ENCODE results near the gene IQCC.

IQCC gene

DNA sequence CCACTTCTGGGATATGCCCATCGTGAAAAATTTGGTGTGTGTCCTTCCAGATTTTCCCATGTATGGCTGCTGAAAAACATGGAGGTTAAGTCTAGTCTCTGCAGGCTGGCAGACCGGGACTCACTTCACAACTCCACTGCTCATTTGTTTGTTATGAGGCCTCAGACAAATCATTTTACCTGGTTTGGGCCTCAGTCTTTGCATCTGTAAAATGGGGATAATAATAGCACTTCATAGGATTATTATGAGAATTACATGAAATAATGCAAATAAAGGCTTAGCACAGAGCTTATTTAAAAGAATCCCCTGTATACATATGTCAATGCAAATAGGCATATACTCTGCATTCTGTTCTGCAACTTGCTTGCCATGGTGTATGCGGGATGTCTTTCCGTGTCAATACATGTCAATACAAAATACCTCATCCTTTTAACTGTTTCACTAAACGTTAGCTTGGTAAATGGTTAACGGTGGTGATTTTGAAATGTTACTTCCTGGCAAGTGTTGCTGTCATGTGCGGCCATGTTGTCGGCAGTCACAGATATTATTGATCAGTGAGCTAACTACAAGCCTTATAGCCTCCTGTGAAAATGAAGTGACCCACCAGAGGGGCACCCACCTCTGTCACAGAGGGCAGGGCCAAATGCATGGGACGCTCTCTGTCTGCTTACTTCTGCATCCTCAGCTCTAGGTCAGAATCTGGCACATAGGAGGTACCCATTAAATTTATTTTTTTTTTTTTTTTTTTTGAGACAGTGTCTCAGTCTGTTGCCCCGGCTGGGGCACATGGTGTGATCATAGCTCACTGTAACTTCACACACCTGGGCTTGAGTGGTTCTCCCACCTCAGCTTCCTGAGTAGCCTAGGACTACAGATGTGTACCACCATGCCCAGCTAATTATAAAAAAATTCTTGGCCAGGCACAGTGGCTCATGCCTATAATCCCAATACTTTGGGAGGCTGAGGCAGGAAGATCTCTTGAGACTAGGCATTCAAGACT, 49.9 kb downstream of the IQCC start:
- no peak for DNase-seq (ENCODE audit: insufficient read length, low spot score)
- no peak for FAIRE-seq

DNA sequence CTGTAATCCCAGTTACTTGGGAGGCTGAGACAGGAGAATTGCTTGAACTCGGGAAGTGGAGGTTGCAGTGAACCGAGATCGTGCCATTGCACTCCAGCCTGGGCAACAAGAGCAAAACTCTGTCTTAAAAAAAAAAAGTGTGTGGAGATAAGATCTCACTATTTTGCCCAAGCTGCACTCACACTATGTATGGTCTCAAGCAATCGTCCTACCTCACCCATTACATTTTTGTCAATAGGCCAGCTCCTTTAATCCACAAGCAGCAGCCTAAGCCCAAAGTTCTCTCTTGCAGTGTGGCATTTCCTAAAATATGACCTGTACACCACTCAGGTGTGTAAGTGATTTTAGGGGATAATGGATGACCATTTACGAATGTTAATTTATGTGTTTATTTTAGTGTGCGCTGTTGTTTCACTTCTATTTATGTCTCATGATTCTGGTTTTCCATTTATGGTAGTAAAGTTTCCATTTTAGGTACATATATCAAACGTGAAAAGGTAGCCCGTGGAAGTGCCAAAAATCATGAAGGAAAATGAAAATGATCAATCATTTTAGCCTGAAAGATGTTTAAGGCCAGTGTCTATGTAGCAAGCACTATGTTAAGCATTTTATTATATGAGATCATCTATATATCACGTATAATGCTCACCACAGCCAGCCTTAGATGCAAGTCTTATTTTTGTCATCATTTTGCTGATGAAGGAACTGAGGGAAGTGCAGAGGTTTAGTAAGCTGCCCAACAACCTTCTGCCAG, 51.2 kb downstream of the IQCC start:
- DNase-seq (ENCODE audit: insufficient read length, low spot score) (no peak), FAIRE-seq (no peak)

DNA sequence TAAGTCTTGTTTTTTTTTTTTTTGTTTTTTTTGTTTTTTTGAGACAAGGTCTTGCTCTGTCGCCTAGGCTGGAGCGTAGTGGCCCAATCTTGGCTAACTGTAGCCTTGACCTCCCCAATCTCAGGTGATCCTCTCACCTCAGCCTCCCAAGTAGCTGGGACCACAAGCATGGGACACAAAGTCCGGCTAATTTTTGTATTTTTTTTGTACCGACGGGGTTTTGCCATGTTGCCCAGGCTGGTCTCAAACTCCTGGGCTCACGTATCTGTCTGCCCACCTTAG, 51.7 kb downstream of the IQCC start:
- no peak for DNase-seq (ENCODE audit: insufficient read length, low spot score)
- no peak for FAIRE-seq
